OCI-LY1 (cell line): ENCODE measurements around the gene PSORS1C2.

Experiments
- EZH2 ChIP-seq: fragments of 200-600 bp; sonication (generic), shearing (Covaris generic); IDR thresholded peaks from 2 replicates; pipeline ENCODE4 v1.8.0; 2017; ENCODE audit warnings: borderline replicate concordance, mixed run types, mild to moderate bottlenecking, antibody characterized with exemption, low read length, moderate library complexity, mixed read lengths
- TF ChIP-seq, protein P1 (sequence below): fragments of 200-600 bp; sonication (generic), shearing (Covaris generic); IDR thresholded peaks from 2 replicates; pipeline ENCODE4 v1.5.1; 2017; ENCODE audit warnings: mild to moderate bottlenecking, antibody characterized with exemption, low read length, moderate library complexity, mixed read lengths

DNA sequence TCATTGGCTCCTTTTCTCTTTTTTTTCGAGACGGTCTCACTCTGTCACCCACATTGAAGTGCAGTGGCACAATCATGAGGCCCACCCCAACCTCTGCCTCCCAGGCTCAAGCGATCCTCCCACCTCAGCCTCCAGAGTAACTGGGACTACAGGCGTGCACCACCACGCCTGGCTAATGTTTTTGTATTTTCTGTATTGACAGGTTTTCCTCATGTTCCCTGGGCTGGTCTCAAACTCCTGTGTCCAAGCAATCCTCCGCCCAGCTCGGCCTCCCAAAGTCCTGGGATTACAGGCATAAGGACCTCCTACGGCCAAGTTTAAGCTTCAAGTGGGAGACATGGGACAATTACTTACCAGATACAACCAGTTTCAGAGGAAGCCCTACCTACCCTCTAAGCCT lies 41.0 kb upstream of the PSORS1C2 start:
- TF ChIP-seq, protein P1, sequence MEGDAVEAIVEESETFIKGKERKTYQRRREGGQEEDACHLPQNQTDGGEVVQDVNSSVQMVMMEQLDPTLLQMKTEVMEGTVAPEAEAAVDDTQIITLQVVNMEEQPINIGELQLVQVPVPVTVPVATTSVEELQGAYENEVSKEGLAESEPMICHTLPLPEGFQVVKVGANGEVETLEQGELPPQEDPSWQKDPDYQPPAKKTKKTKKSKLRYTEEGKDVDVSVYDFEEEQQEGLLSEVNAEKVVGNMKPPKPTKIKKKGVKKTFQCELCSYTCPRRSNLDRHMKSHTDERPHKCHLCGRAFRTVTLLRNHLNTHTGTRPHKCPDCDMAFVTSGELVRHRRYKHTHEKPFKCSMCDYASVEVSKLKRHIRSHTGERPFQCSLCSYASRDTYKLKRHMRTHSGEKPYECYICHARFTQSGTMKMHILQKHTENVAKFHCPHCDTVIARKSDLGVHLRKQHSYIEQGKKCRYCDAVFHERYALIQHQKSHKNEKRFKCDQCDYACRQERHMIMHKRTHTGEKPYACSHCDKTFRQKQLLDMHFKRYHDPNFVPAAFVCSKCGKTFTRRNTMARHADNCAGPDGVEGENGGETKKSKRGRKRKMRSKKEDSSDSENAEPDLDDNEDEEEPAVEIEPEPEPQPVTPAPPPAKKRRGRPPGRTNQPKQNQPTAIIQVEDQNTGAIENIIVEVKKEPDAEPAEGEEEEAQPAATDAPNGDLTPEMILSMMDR = no peak
- no peak for TF ChIP-seq EZH2
